IPS DF 6.9 (cell line): Measurements from ENCODE around the gene MIPOL1.
"Not testable (repeated sequence)": the region's sequence is repeated elsewhere in the genome, so short reads cannot be mapped to it uniquely, and the experiment has no call there.

Experiments used
- DNase-seq: peaks from one replicate; pipeline ENCODE4 v3.0.0-alpha.2; 2013; ENCODE audit warnings: low read depth, low spot score
- H3K27ac ChIP-seq: one replicate; pipeline ENCODE4 v1.5.1; 2013; ENCODE audit warnings: low read length, control low read depth
- H3K27me3 ChIP-seq: 2 replicates; pipeline ENCODE4 v1.6.1; 2013; ENCODE audit warnings: mild to moderate bottlenecking, low read length; ENCODE audit not compliant: control insufficient read depth, insufficient read depth
- H3K36me3 ChIP-seq: 2 replicates; pipeline ENCODE4 v1.6.1; 2013; ENCODE audit warnings: low read length; ENCODE audit not compliant: control insufficient read depth, insufficient read depth
- H3K4me1 ChIP-seq: 2 replicates; pipeline ENCODE4 v1.6.1; 2013; ENCODE audit warnings: low read length; ENCODE audit not compliant: control insufficient read depth, insufficient read depth
- H3K4me3 ChIP-seq: 2 replicates; pipeline ENCODE4 v1.5.1; 2013; ENCODE audit warnings: mild to moderate bottlenecking, low read length
- H3K9me3 ChIP-seq: 2 replicates; pipeline ENCODE4 v1.6.1; 2013; ENCODE audit warnings: low read length, inconsistent platforms; ENCODE audit not compliant: control insufficient read depth, insufficient read depth
- WGBS: extraction: QIAGEN DNeasy Blood & Tissue Kit; methylation state at CpG from one replicate; pipeline ENCODE4 v1.1.7; 2013; ENCODE audit warnings: mixed read lengths, missing lambda C conversion rate; ENCODE audit not compliant: insufficient read length, insufficient coverage; 5-methylcytosine and 5-hydroxymethylcytosine counted together

The MIPOL1 gene

GRCh38 chr14:37327933-37328332 lies 130.2 kb downstream of the MIPOL1 start:
- not testable (repeated sequence) for H3K27ac ChIP-seq, H3K9me3 ChIP-seq, H3K36me3 ChIP-seq, H3K4me1 ChIP-seq, H3K4me3 ChIP-seq, DNase-seq, H3K27me3 ChIP-seq
- WGBS = no CpG with 5 or more reads among the region's 5 CpGs

DNA sequence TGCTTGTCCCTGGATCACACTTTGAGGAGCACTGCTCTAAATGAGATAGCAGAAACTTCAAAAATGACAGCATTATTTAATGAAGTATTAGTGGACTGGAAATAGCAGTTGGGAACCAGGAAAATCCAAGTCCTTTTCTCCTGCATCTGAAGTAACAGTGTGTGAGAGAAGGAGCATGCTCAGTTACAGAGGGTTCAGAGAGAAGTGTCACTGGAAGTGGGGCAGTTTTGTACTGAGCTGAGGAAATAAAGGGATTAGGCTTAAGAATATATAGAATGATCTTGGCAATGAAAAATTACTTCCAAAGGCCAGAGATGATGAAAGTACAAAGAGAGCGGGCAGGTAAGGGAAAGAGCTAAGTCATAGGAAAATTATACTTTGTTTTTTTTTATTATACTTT lies 130.9 kb downstream of the MIPOL1 start:
- H3K27me3 ChIP-seq = no peaks in the 10 kb centered on the region
- H3K9me3 ChIP-seq = no peaks in the 10 kb centered on the region
- no peak overlapping the region for H3K4me3 ChIP-seq
- H3K27ac ChIP-seq = no peak overlapping the region
- no peak for DNase-seq
- H3K4me1 ChIP-seq = no peaks in the 10 kb centered on the region
- WGBS = no CpG with 5 or more reads among the region's 1 CpG
- H3K36me3 ChIP-seq = no peaks in the 10 kb centered on the region

GRCh38 chr14:37329189-37330001 lies 131.7 kb downstream of the MIPOL1 start:
- WGBS = no CpG with 5 or more reads among the region's 2 CpGs
- Histone ChIP-seq H3K27ac (no peak overlapping the region), H3K4me3 (no peak overlapping the region), H3K27me3 (no peaks in the 10 kb centered on the region), H3K36me3 (no peaks in the 10 kb centered on the region), H3K9me3 (no peaks in the 10 kb centered on the region), H3K4me1 (no peaks in the 10 kb centered on the region)
- DNase-seq = no peak

DNA sequence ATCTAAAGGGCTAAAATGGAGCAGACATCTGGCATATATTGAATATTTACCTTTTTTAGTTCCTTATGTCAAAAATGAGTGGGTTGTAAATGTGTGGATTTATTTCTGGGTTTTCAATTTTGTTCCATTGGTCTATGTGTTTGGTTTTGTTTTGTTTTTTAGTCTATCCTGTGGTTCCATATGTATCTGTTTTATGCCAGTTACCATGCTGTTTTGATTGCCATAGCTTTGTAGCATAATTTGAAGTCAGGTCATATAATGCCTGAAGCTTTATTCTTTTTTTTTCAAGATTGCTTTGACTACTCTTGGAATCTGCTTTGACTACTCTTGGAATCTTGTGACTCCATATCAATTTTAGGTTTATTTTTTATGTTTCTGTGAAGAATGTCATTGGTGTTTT lies 133.2 kb downstream of the MIPOL1 start:
- Histone ChIP-seq H3K9me3 (no peaks in the 10 kb centered on the region), H3K4me1 (no peaks in the 10 kb centered on the region), H3K27ac (no peak overlapping the region), H3K36me3 (no peaks in the 10 kb centered on the region), H3K27me3 (no peaks in the 10 kb centered on the region), H3K4me3 (no peak overlapping the region)
- no peak for DNase-seq

DNA sequence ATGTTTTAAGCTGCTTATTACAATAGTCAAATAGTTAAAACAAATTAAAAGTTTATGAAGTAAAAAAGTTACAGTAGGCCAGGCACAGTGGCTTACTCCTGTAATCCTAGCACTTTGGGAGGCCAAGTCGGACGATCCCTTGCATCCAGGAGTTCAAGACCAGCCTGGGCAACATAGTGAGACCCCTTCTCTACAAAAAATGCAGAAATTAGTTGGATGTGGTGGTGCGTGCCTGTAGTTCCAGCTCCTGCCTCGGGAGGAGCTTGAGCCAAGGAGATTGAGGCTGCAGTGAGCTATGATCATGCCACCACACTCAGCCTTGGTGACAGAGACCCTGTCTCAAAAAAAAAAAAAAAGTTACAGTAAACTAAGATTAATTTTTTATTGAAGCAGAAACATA lies 142.6 kb downstream of the MIPOL1 start:
- WGBS = no CpG with 5 or more reads among the region's 4 CpGs
- Histone ChIP-seq H3K9me3 (no peaks in the 10 kb centered on the region), H3K27me3 (no peaks in the 10 kb centered on the region), H3K27ac (no peak overlapping the region), H3K36me3 (no peaks in the 10 kb centered on the region), H3K4me1 (no peaks in the 10 kb centered on the region), H3K4me3 (no peak overlapping the region)
- no peak for DNase-seq

- no CpG with 5 or more reads among the region's 3 CpGs for WGBS
- DNase-seq = no peak
- Histone ChIP-seq H3K4me1 (no peaks in the 10 kb centered on the region), H3K36me3 (no peaks in the 10 kb centered on the region), H3K9me3 (no peaks in the 10 kb centered on the region), H3K27ac (no peak overlapping the region), H3K27me3 (no peaks in the 10 kb centered on the region), H3K4me3 (no peak overlapping the region)
Measured at GRCh38 chr14:37343307-37344094, 145.8 kb downstream of the MIPOL1 start.

GRCh38 chr14:37363661-37364060 lies 165.9 kb downstream of the MIPOL1 start:
- WGBS = no CpG with 5 or more reads among the region's 9 CpGs
- no peak for DNase-seq
- no peak overlapping the region for H3K27ac ChIP-seq

GRCh38 chr14:37369425-37369824 lies 171.7 kb downstream of the MIPOL1 start:
- Histone ChIP-seq H3K27ac (no peak overlapping the region), H3K27me3 (no peaks in the 10 kb centered on the region), H3K9me3 (no peaks in the 10 kb centered on the region), H3K4me3 (no peak overlapping the region), H3K4me1 (no peaks in the 10 kb centered on the region), H3K36me3 (no peaks in the 10 kb centered on the region)
- DNase-seq = no peak
- no CpG with 5 or more reads among the region's 5 CpGs for WGBS

More at GRCh38 chr14:37363661-37364060, 165.9 kb downstream of the MIPOL1 start:
- Histone ChIP-seq H3K9me3 (no peaks in the 10 kb centered on the region), H3K27me3 (no peaks in the 10 kb centered on the region), H3K4me3 (no peak overlapping the region), H3K4me1 (no peaks in the 10 kb centered on the region), H3K36me3 (no peaks in the 10 kb centered on the region)

GRCh38 chr14:37375566-37375965 lies 177.8 kb downstream of the MIPOL1 start:
- Histone ChIP-seq H3K36me3 (no peaks in the 10 kb centered on the region), H3K27me3 (no peaks in the 10 kb centered on the region), H3K27ac (no peak overlapping the region), H3K4me3 (no peak overlapping the region), H3K4me1 (no peaks in the 10 kb centered on the region), H3K9me3 (no peaks in the 10 kb centered on the region)
- no peak for DNase-seq

- H3K9me3 ChIP-seq = no peaks in the 10 kb centered on the region
- no CpG with 5 or more reads among the region's 3 CpGs for WGBS
- no peaks in the 10 kb centered on the region for H3K27me3 ChIP-seq
- H3K36me3 ChIP-seq = no peaks in the 10 kb centered on the region
- H3K4me3 ChIP-seq = no peak overlapping the region
- no peaks in the 10 kb centered on the region for H3K4me1 ChIP-seq
- H3K27ac ChIP-seq = no peak overlapping the region
- no peak for DNase-seq
Measured at GRCh38 chr14:37376944-37377609, 179.3 kb downstream of the MIPOL1 start.
